Peyer's patch (tissue), 4 donors: Measurements from ENCODE around the gene RAPGEF1. TPM values are rescaled to one million over a fixed set of nuclear protein-coding genes. Genes with fewer than 3 reads are reported as not detected.

Source experiments
- DNase-seq, 3 donors: peaks; one replicate each; pipeline ENCODE4 v3.0.0-alpha.2; 2017 to 2019
- H3K27ac ChIP-seq, 4 donors: fragments of 200-600 bp; sonication (generic); one replicate each; pipeline ENCODE4 v1.5.1; 2016 to 2019
- H3K27me3 ChIP-seq, 2 donors: fragments of 200-600 bp; sonication (generic); one replicate each; pipeline ENCODE4 v1.5.1; 2019
- H3K36me3 ChIP-seq, 3 donors: fragments of 200-600 bp; sonication (generic); one replicate each; pipeline ENCODE4 v1.5.1; 2016 to 2019
- H3K4me1 ChIP-seq, 4 donors: fragments of 200-600 bp; sonication (generic); one replicate each; pipeline ENCODE4 v1.5.1; 2016 to 2019
- H3K4me3 ChIP-seq, 4 donors: fragments of 200-600 bp; sonication (generic); 1 replicate in 3 of 4; 2 replicates in 1 of 4; pipeline ENCODE4 v1.5.1; 2016 to 2019; ENCODE audit warnings: mild to moderate bottlenecking in 1 of 4
- H3K9me3 ChIP-seq, 4 donors: fragments of 200-600 bp; sonication (generic); one replicate each; pipeline ENCODE4 v1.5.1; 2016 to 2019; ENCODE audit warnings: mild to moderate bottlenecking in 1 of 4
- CTCF ChIP-seq, 6 experiments: fragments of 450-650 bp in 4 of 6; fragments of 200-600 bp in 2 of 6; sonication (generic) in 1 of 6; IDR thresholded peaks; one replicate each; pipeline ENCODE4 v1.5.1; 2017 to 2019; ENCODE audit warnings: antibody characterized with exemption in 6 of 6, mild to moderate bottlenecking in 3 of 6, moderate library complexity in 1 of 6
- POLR2A ChIP-seq, 2 donors: fragments of 450-650 bp; IDR thresholded peaks; one replicate each; pipeline ENCODE4 v1.5.1; 2017; ENCODE audit warnings: antibody characterized with exemption in 2 of 2, mild to moderate bottlenecking in 2 of 2, moderate library complexity in 2 of 2
- total RNA-seq, 4 donors: library from RNA; depleted of rRNA; stranded (reverse); fragments of >200 nt; gene quantifications; one replicate each; pipeline ENCODE4 v1.1.0, GENCODE V29; 2016

The RAPGEF1 gene
- total RNA-seq, 4 donors from 2014 or later: 51.7 to 182 (median 70.7) TPM

GRCh38 chr9:131660466-131661405, 79.1 kb downstream of the RAPGEF1 start:
- no peaks in the 10 kb centered on the region for H3K27me3 ChIP-seq
- no peaks in the 10 kb centered on the region for H3K9me3 ChIP-seq
- H3K4me3 ChIP-seq: no peak overlapping the region
- H3K36me3 ChIP-seq: no peaks in the 10 kb centered on the region
- DNase-seq: no peak
- peaks cover 11 to 41% (median 25%) of the 10 kb centered on the region in 4 donors for H3K4me1 ChIP-seq
- no peak for TF ChIP-seq POLR2A (IDR thresholded peaks at IDR 0.05)
- TF ChIP-seq CTCF (IDR thresholded peaks at IDR 0.05): no peak
- H3K27ac ChIP-seq: peak overlapping the region in 1 of 4 donors; percentile 1

- no peak for DNase-seq
- Histone ChIP-seq H3K4me3 (no peak overlapping the region), H3K9me3 (no peaks in the 10 kb centered on the region), H3K4me1 (peaks cover 13 to 58% (median 35%) of the 10 kb centered on the region in 4 donors), H3K36me3 (no peaks in the 10 kb centered on the region), H3K27me3 (no peaks in the 10 kb centered on the region), H3K27ac (peak overlapping the region; percentile 40 to 82 (median 64))
- TF ChIP-seq CTCF (IDR thresholded peaks at IDR 0.05) (no peak), POLR2A (IDR thresholded peaks at IDR 0.05) (no peak)
Measured at GRCh38 chr9:131658377-131659129, 81.3 kb downstream of the RAPGEF1 start.

- TF ChIP-seq CTCF (IDR thresholded peaks at IDR 0.05) (no peak), POLR2A (IDR thresholded peaks at IDR 0.05) (no peak)
- no peaks in the 10 kb centered on the region for H3K9me3 ChIP-seq
- no peak overlapping the region for H3K4me3 ChIP-seq
- H3K36me3 ChIP-seq: no peaks in the 10 kb centered on the region
- DNase-seq: no peak
- H3K27me3 ChIP-seq: no peaks in the 10 kb centered on the region
- peaks cover 13 to 58% (median 35%) of the 10 kb centered on the region in 4 donors for H3K4me1 ChIP-seq
- peak overlapping the region; percentile 40 to 82 (median 64) for H3K27ac ChIP-seq
Measured at GRCh38 chr9:131657940-131658339, 81.9 kb downstream of the RAPGEF1 start.

- TF ChIP-seq CTCF (IDR thresholded peaks at IDR 0.05) (no peak), POLR2A (IDR thresholded peaks at IDR 0.05) (no peak)
- H3K4me3 ChIP-seq: no peak overlapping the region
- peak in 2 of 3 donors; percentile 75 to 76 for DNase-seq
Measured at GRCh38 chr9:131657456-131657855, 82.4 kb downstream of the RAPGEF1 start.

GRCh38 chr9:131657037-131657377, 82.9 kb downstream of the RAPGEF1 start:
- no peaks in the 10 kb centered on the region for H3K9me3 ChIP-seq
- no peak overlapping the region for H3K4me3 ChIP-seq
- no peak for DNase-seq
- TF ChIP-seq POLR2A (IDR thresholded peaks at IDR 0.05) (no peak), CTCF (IDR thresholded peaks at IDR 0.05) (no peak)
- H3K4me1 ChIP-seq: peaks cover 13 to 58% (median 35%) of the 10 kb centered on the region in 4 donors
- H3K27me3 ChIP-seq: no peaks in the 10 kb centered on the region
- no peaks in the 10 kb centered on the region for H3K36me3 ChIP-seq
- peak overlapping the region; percentile 63 to 86 (median 77) for H3K27ac ChIP-seq

More at GRCh38 chr9:131657456-131657855, 82.4 kb downstream of the RAPGEF1 start:
- Histone ChIP-seq H3K4me1 (peaks cover 13 to 58% (median 35%) of the 10 kb centered on the region in 4 donors), H3K27me3 (no peaks in the 10 kb centered on the region), H3K36me3 (no peaks in the 10 kb centered on the region), H3K27ac (peak overlapping the region; percentile 63 to 82 (median 72)), H3K9me3 (no peaks in the 10 kb centered on the region)
